NAMALWA (cell line): Measurements from ENCODE around the gene DGCR8.
A peak's percentile ranks its signal among the peaks of the same experiment; 100 is the strongest.

Experiments used
- DNase-seq: peaks from one replicate; pipeline ENCODE4 v3.0.0-alpha.2; 2015; ENCODE audit warnings: low spot score

Gene DGCR8

DNA sequence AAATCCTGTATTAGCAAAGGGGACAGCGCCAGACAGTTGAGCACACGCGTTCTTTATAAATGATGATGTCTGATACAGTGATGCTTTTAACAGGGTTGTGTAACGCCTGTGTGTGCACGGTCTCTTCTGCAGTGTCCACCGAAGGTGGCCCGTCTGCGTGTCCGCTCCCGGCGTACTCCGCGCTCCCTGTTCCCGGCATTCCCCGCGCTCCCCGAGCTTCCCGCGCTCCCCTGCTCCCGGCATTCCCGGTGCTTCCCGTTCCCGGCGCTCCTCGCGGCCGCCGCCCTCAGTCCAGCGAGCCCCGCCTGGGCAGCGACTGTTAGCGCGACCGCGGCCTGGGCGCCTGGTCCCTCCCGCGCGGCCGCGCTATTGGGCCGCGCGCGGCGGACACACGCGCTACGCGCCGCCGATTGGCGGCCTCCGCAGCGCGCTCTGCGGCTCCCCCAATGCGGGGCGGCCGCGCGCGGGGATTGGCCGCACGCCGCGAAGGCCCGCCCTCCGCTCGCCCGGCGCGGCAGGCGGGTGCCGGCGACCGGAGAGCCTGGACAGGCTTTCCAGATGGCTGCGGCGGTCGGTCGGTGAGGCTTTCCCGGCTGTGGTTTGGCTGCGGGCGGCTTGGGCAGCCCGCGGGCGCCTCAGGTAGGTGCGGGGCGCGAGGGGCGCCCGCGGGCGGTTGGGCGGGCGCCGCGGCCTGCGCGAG lies at the start of gene DGCR8:
Gene DGCR8, plus strand, starts transcription at position 497 of the 700 bp plus-strand sequence. CDS start 5,723 bp downstream, outside the sequence.
- peak; percentile 84 for DNase-seq

DNA sequence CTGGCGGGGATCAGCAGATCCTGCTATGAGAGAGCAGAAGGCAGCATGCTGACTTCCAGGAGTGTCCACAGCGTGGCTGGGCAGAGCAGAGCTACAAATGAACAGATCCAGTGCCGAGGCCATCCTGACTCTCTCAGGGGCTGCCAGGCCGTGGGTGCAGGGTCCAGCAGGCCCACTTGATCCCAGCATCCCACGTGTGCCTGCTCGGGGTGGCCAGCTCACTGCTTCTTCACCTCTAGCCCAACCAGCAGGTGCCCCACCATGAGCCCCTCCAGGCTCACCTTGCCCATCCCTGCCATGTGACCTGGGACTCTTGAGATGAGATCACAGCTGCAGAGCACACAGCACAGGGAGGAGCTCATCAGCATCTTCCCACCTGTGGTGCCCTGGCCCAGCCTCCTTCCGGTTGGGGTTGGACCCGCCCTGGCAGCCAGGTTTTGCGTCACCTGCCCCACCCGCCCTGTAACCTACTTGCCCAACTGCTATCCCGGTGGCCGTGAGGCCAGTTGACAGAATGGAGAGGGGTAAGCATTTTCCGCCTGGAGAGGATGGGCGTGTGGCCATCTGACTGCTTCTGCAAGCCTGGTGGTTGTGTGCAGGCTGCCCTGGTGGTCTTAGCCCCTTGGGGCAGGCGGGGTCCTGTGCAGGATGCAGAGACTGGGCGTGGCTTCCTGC lies 48.2 kb upstream of the DGCR8 start:
- peak; percentile 55 for DNase-seq

DNA sequence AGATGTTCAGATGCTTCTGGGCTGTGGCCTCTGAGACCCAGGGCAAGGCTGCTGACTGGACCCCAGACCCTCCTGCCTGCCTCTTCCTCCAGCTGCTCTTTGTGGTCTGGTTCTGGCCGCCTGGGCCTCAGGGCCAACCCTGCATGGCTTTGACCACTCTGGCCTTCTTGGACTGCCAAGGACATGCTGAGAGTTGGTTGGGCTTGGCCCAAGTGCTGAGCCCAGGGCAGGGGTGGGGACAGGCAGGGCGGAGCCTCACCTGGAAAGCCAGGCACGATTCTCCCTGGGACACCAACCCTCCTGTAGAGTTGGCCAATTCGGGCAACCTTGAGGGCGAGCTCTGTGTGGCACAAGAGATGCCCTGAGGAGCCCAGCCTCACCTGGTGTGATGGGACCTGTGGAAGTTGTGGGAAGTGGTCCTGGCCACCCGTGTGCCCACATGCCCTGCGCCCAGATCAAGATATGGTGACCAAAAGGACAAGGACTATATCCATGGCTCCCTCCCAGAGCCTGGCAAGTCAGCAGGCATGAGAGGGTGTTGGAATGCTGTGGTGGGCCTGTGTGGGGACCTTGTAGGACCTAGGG lies 47.5 kb upstream of the DGCR8 start:
- no peak for DNase-seq

DNA sequence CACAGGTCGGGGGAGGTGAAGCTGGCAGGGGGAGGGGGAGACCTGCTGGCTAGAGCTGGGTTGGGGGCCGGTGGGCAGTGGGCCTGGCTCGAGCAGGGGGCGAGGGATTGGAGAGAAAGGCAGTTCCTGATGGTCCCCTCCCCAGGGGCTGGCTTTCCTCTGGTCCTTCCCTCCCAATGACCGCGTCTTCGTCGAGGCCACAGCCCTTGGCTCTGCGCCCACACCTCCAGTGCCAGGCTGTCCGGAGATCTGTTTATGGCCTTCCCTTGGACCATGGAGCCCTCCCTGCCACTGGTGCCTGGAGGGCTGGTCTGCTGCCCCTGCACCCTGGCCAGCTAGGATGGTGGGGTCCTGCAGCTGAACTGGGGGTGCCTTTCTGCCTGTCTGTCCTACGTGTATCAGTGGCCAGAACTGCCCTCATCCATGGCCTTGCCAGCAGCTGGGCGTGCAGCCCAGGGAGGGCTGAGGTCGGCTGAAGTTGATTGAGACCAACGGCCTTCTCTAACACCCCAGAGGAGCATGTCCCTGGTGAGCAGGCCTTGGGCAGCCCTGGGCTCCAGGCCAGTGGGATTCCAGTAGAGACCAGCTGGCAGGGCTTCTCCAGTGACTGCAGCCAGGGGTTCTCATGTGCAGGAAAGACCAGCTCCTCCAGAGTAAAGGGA lies 46.9 kb upstream of the DGCR8 start:
- no peak for DNase-seq

DNA sequence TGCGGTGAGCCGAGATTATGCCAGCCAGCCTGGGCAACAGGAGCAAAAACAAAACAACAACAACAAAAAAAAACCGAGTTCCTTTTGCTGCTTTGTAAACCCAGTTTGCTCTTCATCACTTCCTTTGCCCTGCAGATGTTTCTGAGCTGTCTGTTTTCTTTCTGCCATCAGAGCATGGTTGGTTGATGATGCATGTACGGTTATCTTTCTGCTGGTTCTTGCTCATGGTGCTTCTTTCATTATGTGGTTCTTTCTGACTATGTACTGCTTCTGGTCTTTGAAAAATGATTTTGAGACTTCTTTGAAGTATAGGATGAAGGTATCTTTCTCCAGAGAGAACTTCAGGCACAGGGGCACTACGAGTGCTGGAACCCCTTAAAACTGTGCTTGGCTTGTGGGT lies 45.9 kb upstream of the DGCR8 start:
- DNase-seq: peak; percentile 88

DNA sequence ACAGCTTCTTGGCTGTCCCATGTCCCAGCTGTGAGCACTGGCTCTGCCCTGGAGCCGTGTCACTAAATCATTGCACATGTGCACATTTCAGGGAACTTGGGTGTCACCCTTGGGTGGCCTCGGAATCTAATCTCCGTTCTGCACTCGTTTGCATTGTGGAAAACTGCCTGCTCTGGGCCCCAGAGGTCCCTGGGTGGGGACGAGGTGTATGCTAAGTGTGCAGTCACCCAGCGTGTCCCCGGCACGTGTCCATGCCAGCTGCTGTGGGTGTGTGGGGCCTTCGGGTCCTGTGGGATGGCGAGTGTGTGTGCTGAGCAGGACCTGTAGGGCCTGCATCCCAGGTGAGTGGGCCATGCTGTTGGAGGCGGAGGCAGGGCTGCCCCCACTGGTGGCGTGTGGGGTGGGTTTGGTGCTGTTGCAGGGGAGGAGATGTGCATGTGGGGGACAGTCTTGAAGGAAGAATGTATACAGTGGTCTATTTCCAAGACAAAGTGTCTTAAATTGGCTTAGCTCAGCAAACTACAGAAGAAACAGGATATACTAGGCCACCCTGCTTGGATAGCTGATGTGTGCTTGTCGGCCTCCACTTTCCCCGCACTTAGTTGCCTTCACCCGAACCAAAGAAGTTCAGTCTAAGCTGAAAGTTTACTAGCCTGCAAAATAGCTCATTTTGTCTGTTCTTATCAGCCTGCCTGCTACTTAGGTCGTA lies 44.5 kb upstream of the DGCR8 start:
- no peak for DNase-seq

DNA sequence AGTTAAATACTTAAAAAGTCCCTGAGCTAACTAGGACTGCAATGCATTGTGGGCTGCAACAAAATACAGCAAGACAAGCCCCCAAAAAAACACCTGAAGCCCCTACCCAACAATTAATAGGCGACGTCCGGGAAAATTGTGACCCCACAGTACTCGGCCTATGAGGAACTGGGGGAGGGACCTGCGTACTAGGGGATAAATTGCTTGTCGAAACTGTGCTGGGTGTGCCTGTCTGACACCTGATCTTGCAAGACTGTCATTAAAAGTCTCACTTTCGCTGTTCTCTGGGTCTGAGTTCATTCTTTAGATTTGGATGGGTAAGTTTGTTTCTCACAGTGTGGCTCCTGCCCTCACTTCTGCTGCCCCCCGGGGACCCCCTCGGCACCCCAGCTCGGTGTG lies 44.0 kb upstream of the DGCR8 start:
- DNase-seq: no peak

DNA sequence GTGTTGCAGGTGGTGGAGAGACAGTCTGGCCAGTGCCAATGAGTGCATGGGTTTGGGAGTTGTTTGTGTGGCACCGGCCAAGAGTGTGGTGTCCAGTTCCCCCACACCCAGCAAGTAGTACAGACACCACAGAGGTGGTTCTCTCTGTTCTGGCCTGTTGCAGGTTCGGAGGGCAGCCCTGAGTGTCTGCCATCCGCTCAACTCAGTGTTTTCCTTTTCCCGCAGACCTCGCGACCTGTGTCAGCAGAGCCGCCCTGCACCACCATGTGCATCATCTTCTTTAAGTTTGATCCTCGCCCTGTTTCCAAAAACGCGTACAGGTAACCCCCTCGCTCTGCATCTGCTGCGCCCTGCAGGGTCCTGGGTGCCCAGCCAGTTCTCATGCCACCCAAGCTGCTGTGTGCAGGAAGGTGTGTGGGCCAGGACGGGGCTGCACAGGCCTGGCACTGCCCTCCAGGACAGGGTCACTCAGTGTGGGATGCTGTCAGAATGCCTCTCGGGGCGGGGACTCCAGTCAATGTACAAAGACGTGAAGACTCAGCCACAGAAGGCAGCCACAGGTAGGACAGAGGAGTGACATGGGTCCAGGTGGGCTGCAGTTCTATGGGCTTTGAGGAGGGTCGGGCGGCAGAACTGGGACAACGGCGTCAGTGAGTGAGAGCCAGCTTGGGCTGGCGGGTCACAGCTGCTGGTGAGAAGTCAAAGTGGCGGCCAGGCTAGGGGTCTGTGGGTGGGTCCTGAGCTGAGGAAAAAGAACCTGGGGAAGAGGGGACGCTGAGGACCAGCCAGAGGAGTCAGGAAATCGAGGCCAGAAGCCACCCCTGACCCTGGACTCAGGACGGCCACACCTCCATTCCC lies 43.3 kb upstream of the DGCR8 start:
- no peak for DNase-seq

DNA sequence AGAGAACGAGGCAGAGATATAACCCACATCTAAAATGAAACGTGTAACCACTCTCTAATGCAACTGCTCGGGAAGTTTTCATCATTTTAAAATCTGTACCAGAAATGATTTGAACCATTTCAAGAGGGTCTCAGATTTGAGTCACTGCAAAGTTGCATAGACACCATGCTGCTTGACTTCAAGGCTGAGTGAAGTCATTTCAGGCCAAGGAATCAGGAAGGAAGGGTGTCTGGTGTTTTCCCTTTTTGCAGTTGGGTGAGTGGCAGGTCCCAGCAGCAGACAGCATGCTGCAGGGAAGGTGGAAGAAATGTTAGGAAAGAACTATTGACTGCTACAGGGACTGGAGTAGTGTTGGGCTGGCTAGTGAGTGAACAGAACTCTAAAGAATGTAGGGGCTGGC lies 42.6 kb upstream of the DGCR8 start:
- no peak for DNase-seq

DNA sequence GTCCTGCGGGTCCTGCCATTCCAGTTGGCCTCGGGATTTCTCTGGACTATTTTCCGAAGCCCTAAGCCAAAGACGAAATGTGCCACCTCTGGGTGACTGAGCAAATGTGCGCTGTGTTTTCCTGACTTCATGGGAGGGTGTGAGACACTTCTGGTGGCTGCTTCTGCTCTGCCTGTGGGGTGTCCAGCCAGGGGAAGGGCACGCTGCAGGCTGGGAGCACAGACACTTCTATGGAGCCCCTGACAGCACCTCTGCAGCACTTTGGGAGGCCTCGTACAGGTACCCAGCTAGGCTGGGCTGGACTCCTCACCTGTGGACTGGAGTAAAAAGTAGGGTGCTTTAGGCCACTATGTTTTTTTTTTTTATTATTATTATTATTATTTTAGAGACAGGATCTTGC lies 41.5 kb upstream of the DGCR8 start:
- no peak for DNase-seq

DNA sequence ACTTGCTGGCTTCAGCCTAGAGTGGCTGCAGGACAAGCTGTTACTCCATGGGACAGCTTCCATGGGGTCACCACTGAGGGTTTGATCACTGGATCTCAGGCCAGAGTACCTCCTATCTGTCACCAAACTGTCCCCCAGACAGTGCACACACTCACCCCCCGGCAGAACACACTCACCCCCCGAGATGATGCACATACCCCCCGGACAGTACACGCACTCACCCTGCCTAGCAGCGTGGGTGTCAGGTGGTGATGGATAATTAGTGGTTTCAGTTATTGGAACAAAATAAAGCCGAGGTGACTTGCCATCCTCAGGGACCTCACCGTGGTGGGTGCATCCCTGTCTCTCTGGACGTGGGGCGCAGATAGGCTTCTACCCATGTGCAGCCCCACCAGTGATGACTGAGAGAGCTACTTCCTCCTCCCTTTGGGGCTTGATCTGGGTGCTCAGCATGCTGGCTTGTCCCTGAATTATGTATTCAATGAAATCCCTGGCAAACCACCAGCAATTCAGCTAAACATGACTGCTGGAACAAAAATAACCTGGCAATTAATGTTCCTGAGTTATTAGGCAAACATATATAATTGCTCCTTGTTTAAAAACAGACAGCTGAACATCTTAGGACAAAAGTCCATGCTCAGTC lies 40.2 kb upstream of the DGCR8 start:
- no peak for DNase-seq

DNA sequence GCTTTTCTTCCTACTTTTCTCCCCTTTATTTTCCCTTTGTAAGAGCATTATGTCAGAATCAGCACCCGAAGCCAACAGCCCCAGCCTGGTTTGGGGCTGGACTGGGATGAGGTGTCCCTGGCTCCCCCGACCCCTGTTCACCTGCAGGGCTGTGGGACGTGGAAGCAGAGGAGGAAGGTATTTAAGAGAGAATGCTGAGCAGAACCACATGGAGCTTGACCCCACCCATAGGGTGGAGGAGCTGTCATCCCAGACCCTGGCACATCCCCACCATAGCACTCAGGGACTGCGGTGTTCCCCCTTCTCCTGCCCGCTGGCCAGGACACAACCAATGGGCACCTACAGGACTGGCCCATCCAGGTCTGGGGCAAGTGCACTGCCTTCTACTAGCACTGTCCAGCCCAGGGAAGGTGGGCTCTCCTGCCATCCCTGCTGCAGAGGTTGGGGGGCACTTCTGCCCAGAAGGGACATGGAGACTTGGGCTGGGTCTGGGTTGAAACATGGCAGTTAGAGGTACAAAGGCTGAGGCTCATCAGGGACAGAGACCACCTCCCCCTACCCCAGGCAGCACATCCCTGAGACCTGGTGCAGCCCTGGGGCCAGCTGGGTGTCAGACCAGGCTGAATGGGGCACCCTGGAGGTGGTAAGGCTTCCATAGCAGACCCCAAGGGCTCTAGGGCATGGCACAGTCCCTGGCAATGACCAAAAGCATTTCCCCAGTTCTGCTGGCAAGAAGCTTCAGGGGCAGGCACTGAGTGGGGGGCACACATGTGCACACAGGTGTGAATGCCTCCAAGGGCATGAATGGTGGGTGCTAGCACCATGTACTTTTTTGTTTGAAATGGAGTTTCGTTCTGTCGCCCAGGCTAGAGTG lies 39.5 kb upstream of the DGCR8 start:
- DNase-seq: no peak

DNA sequence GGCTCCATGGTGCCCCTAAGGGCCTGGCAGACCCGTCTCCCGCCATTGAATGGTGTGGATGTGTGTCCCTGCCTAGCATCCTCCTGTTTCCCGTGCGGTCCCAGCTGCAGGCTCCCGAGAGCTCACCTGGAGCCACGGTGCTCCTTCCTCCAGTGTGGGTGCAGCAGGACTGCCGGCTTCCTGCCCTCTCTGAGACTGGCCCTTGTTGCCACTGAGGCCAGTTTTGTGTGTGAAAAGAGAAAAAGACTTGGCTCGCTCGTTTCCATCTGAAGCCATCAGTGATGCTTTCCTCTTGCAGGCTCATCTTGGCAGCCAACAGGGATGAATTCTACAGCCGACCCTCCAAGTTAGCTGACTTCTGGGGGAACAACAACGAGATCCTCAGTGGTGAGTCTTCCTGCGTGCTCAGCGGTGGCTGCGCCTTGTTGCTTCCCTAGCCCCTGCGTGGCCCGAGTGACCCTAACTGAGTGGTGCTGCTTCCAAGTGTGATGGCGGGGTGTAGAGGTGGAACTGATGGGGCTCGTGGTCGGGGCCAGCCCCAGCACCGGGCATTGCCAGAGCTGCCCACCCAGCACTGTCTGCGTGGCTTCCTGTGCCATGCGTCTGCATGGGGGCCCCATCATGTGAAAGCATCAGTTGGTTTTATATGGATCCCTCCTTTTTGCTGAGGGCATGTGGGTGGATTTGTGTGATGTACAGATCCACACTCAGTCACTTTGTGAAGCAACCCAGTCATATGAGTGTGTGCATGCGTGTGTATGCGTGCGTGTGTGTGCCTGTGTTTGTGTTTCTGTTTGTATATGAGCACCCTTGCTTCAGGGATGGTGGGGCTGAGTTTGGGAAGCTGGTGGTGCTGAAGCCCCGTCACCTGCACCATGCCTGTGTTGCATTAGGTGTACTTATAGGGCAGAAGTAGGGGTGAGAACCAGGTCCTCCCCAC lies 36.7 kb upstream of the DGCR8 start:
- no peak for DNase-seq

DNA sequence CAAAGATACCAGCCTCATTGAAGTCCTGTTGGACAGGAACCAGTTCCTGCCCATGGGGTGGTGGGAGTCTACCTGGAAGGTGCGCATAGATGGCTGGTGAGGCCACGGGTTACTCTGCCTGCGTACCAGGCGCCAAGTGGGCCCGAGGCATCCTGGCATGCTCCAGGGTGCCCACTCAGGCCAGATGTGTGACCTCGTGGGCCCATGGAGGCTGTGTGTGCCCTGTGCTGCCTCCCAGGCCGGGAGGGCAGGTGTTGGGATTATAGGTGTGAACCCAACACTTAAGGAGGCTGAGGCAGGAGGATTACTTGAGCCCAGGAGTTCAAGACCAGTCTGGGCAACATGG lies 36.1 kb upstream of the DGCR8 start:
- DNase-seq: no peak

DNA sequence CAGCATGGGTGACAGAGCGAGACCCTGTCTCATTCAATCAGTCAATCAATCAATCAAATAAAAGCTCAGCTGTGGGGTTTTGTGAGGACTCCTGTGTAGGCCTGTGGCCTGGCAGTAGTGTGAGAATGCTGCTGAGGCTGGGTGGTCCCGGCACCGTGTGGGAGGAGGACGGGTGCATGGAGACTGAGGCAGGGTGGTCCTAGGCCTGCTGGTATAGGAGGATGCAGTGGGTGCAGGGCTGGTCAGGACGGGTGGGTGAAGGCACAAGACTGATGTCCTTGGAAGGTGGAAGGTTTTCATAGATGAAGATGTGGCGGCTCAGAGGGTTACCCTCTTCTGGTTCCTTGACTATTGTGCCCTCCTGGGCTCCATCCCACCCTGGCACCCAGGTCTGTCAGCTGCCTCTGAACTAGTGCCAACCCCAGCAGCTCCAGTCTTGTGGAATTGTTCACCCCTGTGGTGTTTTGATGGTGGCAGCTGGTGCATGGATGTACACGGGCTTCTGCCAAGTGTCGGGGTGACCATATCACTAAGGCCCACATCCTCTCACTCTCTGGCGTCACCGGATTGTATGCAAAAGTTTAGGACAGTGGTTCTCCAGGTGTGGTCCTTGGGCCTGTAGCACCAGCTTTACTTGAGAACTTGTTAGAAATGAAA lies 35.4 kb upstream of the DGCR8 start:
- no peak for DNase-seq

DNA sequence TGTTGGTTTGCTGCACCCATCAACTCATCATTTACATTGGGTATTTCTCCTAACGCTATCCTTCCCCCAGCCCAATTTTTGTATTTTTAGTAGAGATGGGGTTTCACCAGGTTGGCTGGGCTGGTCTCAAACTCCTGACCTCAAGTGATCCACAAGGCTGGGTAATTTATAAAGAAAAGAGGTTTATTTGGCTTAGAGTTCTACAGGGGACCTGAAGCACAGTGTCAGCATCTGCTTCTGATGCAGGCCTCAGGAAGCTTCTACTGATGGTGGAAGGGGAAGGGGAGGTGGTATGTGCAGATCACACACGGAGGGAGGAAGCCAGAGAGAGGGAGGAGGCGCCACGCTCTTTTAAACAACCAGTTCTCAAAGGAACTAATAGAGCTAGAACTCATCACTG lies 33.3 kb upstream of the DGCR8 start:
- DNase-seq: no peak

DNA sequence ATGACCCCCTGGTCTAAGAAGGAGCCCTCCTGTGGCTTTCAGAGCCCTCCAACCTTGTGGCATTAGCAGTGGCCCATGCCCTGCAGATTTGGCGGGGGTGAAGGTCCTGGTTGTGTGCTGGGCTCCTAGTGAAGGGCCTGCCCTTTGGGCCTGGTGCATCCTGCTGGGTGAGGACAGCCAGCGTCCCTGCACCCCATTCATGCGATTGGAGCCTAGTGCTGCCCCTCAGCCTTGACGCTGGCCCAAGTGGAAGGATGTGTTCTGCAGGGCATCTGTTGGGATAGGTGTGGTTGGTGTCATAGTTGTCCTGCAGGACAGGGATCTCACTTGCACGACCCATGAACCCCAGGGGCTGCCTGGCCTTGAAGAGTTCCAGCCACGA lies 28.1 kb upstream of the DGCR8 start:
- no peak for DNase-seq
